H4 (cell line): ENCODE results near the gene ABCD1. TPM values are rescaled to one million over a fixed set of nuclear protein-coding genes. Genes with fewer than 3 reads are reported as not detected.
"Not testable (repeated sequence)": the region's sequence is repeated elsewhere in the genome, so short reads cannot be mapped to it uniquely, and the experiment has no call there.

Experiments
- DNase-seq: peaks from one replicate; pipeline ENCODE4 v3.0.0-alpha.2; 2015; ENCODE audit warnings: low spot score
- total RNA-seq: library from RNA; depleted of rRNA; stranded (reverse); fragments of >200 nt; shearing (Covaris generic); gene quantifications from 2 replicates; pipeline ENCODE4 v1.2.3, GENCODE V29; 2014

The ABCD1 gene
- total RNA-seq, 1 experiment from 2014 or later, result 8.6 TPM

DNA sequence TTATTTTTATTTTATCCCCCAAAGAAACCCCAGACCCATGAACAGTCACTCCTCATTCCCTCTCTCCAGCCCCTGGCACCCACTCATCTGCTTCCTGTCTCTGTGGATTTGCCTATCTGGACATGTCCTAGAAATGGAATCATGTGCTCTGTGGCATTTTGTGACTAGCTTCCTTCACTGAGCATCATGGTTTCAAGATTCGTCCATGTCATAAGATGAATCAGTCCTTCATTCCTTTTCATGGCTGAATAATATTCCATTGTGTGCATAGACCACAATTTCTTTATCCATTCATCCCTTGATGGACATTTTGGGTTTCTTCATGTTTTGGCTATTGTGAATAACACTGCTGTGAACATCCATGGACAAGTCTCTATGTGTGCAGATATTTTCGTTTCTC lies 10.2 kb downstream of the ABCD1 start:
- DNase-seq, result no peak

DNA sequence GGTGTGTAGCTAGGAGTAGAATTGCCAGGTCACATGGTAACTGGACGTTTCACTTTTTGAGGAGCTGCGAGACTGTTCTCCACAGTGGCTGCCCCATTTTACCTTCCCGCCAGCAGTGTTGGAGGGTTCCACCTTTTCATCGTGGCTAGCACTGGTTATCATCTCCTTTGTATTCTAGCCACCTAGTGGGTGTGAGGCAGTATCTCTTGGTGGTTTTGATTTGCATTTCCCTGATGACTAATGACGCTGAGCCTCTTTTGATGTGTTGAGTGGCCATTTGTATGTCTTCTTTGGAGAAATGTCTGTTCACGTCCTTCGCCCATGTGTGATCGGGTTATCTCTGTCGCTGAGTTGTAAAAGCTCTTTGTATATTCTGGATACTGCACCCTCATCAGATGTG lies 10.6 kb downstream of the ABCD1 start:
- no peak for DNase-seq

DNA sequence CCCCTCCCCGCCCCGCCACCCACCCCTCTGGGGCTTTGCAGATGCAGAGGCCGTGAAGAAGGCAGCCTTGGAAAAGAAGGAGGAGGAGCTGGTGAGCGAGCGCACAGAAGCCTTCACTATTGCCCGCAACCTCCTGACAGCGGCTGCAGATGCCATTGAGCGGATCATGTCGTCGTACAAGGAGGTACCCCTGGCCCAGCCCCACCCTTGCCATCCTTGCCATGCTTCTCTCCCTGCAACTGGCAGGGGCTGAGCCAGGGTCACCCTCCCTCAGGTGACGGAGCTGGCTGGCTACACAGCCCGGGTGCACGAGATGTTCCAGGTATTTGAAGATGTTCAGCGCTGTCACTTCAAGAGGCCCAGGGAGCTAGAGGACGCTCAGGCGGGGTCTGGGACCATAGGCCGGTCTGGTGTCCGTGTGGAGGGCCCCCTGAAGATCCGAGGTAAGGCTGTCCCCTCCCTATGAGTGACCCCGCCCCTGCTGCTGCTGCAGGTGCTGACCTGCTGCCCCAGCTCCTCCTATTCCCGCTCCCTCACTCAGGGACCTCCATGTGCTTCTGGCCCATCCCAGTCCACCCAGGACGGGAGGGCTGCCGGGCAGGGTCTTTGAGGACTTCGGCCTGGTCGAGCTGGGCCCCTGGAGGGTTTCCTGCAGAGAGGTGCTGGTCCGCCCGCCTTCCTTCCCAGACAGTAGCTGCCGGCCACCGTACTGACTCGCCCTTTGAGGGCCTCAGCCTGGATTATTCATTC lies 11.6 kb downstream of the ABCD1 start:
- no peak for DNase-seq

DNA sequence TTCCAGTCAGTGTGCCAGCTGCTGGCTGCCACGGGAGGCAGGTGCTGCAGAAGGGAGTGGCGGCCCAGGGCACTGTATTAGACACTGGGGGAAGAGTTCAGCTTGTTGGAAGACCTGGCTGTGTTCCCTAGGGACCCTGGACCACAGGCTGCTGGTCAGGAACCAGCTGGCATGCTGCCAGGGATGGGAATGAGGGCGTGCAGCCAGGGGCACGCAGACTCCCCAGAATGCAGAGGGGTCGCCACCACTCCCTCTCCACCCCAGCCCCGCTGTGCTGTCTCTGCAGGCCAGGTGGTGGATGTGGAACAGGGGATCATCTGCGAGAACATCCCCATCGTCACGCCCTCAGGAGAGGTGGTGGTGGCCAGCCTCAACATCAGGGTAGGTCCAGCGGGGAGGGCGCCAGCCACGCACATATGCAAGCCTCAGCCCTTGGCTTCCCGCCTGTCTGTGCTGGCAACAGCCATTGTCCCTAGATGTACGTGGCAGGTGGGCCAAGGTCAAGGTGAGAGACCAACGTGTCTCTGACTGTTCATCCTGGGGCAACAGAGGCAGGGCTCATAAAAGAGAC lies 12.3 kb downstream of the ABCD1 start:
- DNase-seq, result no peak

DNA sequence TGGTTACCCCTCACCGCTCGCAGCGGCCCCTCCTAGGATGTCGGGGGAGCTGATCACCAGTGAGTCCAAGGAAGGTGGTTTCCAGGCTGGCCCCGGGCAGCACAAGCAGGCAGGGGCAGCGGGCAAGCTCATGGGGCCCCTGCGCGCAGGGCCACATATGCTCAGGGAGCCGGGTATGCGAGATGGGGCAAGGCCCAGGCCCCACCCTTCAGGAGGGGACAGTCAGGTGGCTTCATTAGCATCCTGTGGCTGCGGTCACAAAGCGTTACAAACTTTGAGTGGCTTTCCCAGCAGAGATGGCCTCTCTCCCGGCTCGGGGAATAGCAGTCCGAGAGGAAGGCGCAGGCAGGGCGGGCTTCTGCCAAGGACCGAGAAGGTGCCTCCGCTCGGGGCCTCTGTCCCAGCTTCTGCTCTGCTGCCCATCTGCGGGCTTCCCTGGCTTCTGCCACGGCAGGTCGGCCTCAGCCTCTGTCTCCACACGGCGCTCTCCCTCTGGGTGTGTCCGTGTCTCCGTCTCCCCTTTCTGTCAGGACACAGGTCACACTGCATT lies 13.5 kb downstream of the ABCD1 start:
- no peak for DNase-seq

DNA sequence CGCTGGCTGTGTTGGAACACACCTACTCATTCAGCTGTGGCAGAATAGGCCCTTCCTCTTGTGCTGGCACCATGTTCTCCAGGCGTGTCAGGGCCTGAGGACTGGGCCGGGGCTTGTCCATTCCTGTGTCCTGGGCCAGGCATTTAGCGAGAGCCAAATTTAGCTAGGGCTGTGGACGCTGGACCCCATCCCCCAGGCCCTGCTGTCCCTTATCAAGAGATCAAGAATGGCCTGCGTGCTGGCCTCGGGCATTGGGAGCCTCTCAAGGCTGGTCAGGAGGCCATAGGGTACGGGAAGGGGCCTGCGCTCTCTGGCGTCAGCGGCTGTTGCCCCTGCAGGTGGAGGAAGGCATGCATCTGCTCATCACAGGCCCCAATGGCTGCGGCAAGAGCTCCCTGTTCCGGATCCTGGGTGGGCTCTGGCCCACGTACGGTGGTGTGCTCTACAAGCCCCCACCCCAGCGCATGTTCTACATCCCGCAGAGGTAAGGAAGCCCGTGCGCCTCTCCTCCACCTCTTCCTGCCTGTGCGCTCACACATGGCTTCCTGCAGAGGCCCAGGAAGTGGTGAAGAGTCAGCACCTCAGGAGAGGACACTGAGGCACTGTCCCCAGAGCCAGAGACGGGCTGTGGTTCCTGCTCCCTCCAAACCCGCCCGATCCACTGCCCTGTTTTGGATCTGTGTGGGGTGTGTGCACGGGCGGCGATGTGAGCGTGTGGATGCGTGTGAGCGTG lies 15.3 kb downstream of the ABCD1 start:
- DNase-seq, result no peak

DNA sequence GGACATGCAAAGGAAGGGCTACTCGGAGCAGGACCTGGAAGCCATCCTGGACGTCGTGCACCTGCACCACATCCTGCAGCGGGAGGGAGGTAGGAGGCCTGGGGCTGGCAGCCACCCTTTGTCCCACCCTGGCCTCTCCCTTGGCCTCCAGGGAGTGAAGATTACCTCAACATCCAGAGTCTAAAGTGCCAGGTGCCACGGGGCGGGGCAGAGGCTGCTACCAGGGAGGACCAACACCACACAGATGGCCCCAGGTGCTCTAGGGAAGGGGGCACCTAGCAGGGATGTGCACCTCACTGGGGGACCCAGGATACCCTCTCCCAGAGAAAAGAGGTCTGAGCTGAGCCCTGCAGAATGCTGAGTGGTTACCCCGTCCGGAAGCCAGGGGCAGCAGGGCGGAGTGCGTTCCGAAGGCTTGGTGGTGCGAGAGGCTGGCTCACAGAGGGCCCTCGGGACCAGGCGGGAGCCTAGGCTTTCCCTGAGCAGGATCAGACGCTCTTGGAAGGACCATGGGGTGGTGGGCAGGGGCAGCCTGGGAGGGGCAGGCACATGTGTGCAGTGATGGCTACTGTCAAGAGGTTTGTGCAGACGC lies 16.1 kb downstream of the ABCD1 start:
- DNase-seq, result no peak

DNA sequence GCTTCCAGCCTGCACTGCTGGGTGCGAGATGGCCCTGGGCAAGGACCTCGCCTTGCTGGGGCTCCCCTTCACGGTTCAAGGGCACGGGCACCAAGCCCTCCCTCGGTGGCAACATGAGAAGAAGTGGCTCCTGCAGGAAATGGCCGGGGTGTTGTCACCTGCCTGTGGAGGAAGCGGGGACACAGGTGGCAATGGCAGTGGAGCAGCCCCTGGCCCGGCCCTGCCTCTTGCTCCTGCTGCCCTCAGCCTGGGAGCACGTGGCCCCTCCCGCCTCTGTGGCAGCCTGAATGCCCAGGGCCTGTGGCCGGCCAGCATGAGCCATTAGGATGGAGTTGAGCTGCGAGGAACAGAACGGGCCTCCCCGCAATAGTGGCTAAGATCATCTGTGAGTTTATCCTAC lies 16.8 kb downstream of the ABCD1 start:
- DNase-seq, result no peak

DNA sequence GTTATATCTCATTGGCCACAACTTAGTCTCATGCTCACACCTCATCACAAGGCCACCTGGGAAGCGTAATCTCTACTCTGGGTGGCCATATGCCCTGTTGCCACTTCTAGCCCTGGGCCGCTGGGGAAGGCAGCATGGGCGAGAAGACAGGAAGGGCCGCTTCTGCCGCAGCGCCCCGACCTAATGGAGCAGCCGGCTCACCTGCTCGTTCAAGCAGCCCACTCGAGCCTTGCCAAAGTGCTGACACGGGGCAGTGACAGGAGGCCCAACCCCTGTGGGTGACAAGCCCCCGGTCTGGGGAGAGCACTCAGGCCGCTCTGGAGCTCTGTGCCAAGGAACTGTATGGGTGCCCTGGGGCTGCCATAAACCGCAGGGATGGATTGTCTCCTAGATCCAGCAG lies 17.5 kb downstream of the ABCD1 start:
- DNase-seq, result not testable (repeated sequence)

DNA sequence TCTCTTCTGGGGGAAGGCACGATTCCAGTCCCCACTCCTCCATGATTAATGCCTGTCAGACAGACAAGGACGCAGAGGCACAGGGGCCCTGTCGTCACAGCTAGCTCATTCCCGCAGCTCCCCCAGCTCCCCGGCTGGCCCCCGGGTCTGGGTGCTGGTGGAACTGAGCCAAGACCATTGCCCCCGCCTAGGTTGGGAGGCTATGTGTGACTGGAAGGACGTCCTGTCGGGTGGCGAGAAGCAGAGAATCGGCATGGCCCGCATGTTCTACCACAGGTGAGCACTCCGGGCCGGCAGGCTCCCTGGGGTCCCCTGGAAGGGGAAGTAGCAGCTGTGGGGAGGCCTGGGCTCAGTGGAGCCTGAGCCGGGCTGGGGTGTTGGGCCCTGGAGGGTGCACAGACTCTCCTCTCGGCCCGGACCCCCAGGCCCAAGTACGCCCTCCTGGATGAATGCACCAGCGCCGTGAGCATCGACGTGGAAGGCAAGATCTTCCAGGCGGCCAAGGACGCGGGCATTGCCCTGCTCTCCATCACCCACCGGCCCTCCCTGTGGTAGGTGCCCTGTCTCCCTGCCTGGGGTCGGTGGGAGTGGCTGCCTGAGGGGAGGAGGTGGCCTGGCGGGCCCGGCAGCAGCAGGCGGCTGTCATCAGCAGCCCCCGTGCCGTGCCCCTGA lies 18.3 kb downstream of the ABCD1 start:
- not testable (repeated sequence) for DNase-seq

DNA sequence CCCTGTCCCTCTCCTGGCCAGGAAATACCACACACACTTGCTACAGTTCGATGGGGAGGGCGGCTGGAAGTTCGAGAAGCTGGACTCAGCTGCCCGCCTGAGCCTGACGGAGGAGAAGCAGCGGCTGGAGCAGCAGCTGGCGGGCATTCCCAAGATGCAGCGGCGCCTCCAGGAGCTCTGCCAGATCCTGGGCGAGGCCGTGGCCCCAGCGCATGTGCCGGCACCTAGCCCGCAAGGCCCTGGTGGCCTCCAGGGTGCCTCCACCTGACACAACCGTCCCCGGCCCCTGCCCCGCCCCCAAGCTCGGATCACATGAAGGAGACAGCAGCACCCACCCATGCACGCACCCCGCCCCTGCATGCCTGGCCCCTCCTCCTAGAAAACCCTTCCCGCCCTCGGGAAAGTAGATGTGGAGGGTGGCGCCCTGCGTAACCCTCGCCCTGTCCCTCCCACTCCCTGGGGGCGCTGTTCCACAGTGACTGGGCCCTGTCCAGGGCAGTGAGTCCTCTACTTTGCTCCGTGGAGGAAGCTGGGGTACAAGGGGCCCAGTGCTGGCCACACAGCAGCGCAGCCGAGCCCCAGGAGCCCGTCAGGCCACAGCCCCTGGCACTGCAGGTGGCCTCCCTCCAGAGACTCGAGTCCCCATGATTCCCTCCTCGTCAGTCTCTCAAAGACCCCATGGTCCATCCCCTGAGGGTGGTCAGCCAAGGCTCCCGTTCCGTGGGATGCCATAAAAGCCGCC lies 19.0 kb downstream of the ABCD1 start:
- DNase-seq, result not testable (repeated sequence)

DNA sequence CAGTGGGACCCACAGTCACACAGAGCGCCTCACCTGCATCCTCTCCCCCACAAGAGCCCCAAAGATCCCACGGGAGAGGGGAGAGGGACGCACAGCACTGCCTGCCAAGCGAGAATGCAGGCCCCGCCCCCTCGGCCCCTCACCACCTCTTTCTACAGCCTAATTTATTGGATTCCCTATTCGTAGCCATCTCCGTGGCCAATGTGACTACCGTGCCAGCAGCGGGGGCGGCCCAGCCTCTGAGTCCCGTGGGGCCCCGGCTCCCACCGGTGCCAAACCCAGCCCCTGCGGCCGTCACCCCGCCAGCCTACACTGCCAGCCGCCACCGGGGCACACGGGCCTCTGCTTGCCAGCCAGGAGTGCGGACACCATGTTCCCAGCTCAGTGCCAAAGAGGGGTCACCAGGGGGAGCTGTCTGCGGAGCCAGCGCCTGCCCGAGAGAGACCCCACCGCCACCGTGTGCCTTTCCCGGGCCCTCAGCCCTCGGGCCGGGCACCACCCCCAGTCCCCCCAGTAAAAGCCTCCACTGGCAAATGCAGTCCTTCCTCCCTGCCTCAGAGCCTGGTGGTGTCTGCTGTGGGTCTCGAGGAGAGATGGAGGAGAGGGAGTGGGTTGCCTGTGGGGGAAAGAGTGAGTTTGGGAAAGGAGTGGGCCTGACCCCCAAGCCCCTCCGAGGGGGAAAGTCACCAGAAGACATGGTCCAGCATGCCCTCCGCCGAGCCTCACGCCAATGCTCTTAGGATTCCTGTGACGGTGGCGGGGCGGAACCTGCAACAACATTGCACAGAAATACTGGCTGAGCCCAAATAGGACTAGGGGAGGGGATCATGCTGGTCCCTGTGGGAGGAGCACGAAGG lies 19.8 kb downstream of the ABCD1 start:
- no peak for DNase-seq

DNA sequence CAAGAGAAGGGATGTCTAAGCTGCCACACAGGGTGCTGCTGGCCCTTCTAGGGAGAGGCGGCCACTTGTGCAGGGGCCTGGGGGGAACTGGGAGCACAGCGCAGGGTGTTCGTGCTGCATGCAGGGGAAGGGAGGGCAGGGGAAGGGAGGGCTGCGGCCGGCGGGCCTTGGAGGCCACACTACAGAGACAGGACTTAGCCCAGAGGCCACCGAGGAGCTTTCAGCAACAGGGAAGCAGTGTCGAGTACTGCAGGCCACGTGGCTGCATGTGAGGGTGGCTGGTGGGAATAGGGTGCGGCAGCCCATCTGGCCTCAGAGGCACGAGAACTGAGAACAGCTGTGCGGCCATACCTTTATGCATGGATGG lies 20.4 kb downstream of the ABCD1 start:
- not testable (repeated sequence) for DNase-seq

DNA sequence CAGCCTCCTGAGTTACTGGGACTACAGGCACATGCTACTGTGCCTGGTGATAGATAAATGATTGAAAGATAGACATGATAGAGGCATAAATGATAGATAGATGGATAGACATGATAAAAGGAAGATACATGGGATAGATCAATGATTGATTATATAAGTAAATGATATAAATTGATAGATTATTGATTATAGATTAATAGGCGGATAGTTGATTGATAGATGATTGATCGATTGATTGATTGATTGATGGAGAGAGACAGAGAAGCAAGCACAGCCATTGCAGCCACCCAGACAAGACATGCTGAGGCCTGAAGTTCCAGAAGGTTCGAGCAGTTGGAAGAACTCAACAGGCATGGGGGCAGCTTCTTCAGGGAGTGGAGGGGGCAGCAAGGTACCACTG lies 21.7 kb downstream of the ABCD1 start:
- no peak for DNase-seq

DNA sequence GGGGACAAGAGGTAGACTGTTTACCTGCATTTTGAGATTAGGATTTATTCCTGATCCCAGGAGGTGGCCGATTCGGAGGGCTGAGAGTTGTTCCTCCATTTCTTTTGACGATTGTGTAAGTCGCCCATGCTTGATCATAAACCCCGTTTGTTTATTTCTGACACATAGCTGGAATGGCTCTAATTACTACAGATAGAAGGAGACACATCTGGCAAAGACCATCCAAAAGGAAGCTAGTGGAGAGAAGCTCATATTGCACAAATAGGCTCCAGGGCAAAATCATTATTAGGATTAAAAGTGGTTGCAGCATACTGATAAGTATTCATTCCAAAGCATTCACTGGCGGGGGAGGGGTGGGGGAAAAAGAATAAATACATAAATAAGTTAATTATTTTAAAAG lies 22.3 kb downstream of the ABCD1 start:
- DNase-seq, result not testable (repeated sequence)

DNA sequence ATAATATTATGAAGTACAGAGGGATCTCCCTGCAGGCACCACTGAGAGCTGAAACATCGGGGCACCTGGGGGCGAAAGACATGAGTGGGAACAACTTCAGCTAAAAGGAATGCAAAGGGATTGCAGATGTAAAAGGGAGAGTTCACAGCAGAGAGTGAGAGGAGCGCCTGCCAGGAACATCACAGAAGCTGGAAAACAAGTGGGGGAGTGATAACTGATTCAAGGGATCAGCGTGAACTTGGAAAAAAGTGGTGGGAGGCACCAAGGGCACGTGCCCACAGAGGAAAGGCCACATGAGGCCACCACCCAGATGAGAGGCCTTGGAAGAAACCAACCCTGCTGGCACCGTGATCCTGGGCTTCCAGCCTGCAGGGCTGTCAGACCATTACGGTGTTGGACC lies 24.4 kb downstream of the ABCD1 start:
- not testable (repeated sequence) for DNase-seq

DNA sequence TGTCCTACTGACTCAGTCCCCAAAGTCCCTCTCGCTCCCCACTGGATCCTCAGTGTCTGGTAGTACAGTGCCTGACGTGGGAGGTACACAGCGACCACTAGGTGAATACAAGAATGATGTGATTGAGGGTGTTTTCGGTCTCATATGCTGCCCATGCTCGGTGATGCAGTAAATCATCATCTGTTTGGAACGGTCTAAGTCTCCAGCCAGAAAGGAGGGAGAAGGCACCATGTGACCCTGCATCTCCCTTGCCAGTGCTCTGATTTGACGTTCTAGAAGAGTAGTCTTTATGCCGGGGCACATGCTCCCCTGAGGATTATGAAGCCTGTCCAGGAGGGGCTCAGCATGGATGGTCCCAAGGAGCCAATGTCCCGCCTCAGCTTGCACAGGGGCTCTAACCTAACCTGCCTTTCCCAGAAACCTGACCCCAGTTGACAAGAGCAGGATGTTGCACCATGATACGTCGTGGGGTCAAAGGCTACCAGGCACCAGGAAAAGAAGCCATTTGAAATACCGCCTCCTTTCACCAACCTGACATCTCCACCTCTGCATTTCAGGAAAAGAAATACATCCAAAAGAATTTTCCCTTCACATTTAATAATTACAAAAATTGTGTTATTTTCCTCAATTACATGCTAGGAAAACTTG lies 25.6 kb downstream of the ABCD1 start:
- DNase-seq, result no peak

DNA sequence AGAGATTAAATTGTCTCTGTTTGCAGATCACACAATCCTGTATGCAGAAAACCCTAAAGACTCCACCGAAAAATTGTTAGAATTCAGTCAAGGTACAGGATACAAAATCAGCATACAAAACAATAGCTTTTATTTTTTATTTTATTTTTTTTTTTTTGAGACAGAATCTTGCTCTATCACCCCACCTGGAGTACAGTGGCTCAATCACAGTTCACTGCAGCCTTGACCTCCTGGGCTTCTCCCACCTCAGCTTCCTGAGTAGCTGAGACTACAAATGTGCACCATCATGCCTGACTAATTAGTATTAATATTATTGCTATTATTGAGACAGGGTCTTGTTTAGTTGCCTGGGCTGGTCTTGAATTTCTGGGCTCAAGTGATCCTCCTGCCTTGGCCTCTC lies 30.5 kb downstream of the ABCD1 start:
- no peak for DNase-seq

DNA sequence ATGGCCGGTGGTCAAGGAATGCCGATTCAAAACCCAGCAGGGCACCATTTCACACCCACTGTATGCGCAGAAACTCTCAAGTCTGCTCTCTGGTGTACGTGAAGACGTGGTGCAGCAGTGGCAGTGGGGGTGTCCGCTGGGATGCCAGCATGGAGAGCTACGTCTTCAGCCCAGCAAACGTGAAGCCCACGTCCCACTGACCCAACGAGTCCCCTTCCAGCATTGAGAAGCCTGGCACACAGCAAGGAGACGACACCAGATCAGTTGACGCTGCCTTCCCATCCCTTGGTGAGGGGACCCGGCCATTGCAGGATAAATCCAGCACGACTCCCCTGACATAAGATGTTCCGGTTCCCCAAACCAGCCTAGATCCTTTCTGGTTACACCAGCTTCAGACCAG lies 37.2 kb downstream of the ABCD1 start:
- no peak for DNase-seq
